ENCODE measurements around the gene TECPR2.

TECPR2 gene

GRCh38 chr14:102471921-102472790, 109.4 kb downstream of the TECPR2 start:
- peak in 2 of 14 donors; percentile 10 to 46 for DNase-seq

- DNase-seq = peak in 7 of 14 donors; percentile 19 to 64 (median 40)
Observed at GRCh38 chr14:102472791-102473150, 110.0 kb downstream of the TECPR2 start.

- no peak for DNase-seq
Observed at GRCh38 chr14:102473559-102473958, 110.8 kb downstream of the TECPR2 start.

GRCh38 chr14:102474934-102475333, 112.2 kb downstream of the TECPR2 start:
- DNase-seq = peak in 11 of 14 donors; percentile 23 to 73 (median 40)

- DNase-seq = no peak
Observed at GRCh38 chr14:102479107-102479506, 116.4 kb downstream of the TECPR2 start.

GRCh38 chr14:102479777-102480176, 117.0 kb downstream of the TECPR2 start:
- DNase-seq = peak in 3 of 14 donors; percentile 16 to 85 (median 33)

- no peak for DNase-seq
Observed at GRCh38 chr14:102481371-102481770, 118.6 kb downstream of the TECPR2 start.

GRCh38 chr14:102481791-102482238, 119.1 kb downstream of the TECPR2 start:
- no peak for DNase-seq

GRCh38 chr14:102484316-102484715, 121.6 kb downstream of the TECPR2 start:
- DNase-seq = no peak

GRCh38 chr14:102485693-102486512, 123.2 kb downstream of the TECPR2 start:
- DNase-seq = no peak

- DNase-seq = no peak
Observed at GRCh38 chr14:102486513-102487203, 123.9 kb downstream of the TECPR2 start.

- no peak for DNase-seq
Observed at GRCh38 chr14:102487204-102487577, 124.5 kb downstream of the TECPR2 start.

GRCh38 chr14:102490456-102490855, 127.7 kb downstream of the TECPR2 start:
- DNase-seq = no peak

GRCh38 chr14:102491366-102491765, 128.6 kb downstream of the TECPR2 start:
- no peak for DNase-seq

GRCh38 chr14:102491786-102492530, 129.2 kb downstream of the TECPR2 start:
- DNase-seq = no peak

- no peak for DNase-seq
Observed at GRCh38 chr14:102492531-102492910, 129.8 kb downstream of the TECPR2 start.

- peak in 1 of 14 donors; percentile 27 for DNase-seq
Observed at GRCh38 chr14:102493096-102493495, 130.4 kb downstream of the TECPR2 start.

- DNase-seq = no peak
Observed at GRCh38 chr14:102493585-102493984, 130.8 kb downstream of the TECPR2 start.

GRCh38 chr14:102495491-102496330, 133.0 kb downstream of the TECPR2 start:
- no peak for DNase-seq

GRCh38 chr14:102496331-102496691, 133.6 kb downstream of the TECPR2 start:
- no peak for DNase-seq

Measured in C1 segment of cervical spinal cord (tissue), 14 donors.